Measurements from ENCODE around the gene ANGPTL8. TPM values are rescaled to one million over a fixed set of nuclear protein-coding genes. Genes with fewer than 3 reads are reported as not detected.

The ANGPTL8 gene
- total RNA-seq, 2 experiments from 2014 or later, result not detected

- Mint-ChIP-seq H3K4me1 (no peaks in the 10 kb centered on the region), H3K4me3 (no peak overlapping the region), H3K27ac (no peak overlapping the region), H3K36me3 (ENCODE audit: low read depth) (no peaks in the 10 kb centered on the region), H3K9me3 (peaks cover 3% of the 10 kb centered on the region), H3K27me3 (no peaks in the 10 kb centered on the region)
- ChIA-PET POLR2A (no interaction called here), CTCF (no interaction called here)
- DNase-seq, result no peak
Observed at GRCh38 chr19:11234486-11235075, 4.8 kb upstream of the ANGPTL8 start.

- H3K9me3 Mint-ChIP-seq, result peaks cover 3% of the 10 kb centered on the region
- no peak overlapping the region for H3K4me3 Mint-ChIP-seq
- no peaks in the 10 kb centered on the region for H3K27me3 Mint-ChIP-seq
- no peak for DNase-seq
- no peak overlapping the region for H3K27ac Mint-ChIP-seq
- ChIA-PET POLR2A (no interaction called here), CTCF (no interaction called here)
- H3K36me3 Mint-ChIP-seq (ENCODE audit: low read depth), result no peaks in the 10 kb centered on the region
- no peaks in the 10 kb centered on the region for H3K4me1 Mint-ChIP-seq
Observed at GRCh38 chr19:11236324-11237301, 2.8 kb upstream of the ANGPTL8 start.

GRCh38 chr19:11237321-11237720, 2.1 kb upstream of the ANGPTL8 start:
- POLR2A ChIA-PET, result no interaction called here
- DNase-seq, result no peak
- Mint-ChIP-seq H3K4me3 (no peak overlapping the region), H3K9me3 (peaks cover 3% of the 10 kb centered on the region), H3K4me1 (no peaks in the 10 kb centered on the region), H3K36me3 (ENCODE audit: low read depth) (no peaks in the 10 kb centered on the region), H3K27ac (no peak overlapping the region), H3K27me3 (peaks cover 4% of the 10 kb centered on the region)
- CTCF ChIA-PET, result no interaction called here

GRCh38 chr19:11238041-11238440, 1.4 kb upstream of the ANGPTL8 start:
- Mint-ChIP-seq H3K9me3 (peaks cover 3% of the 10 kb centered on the region), H3K27me3 (peaks cover 4% of the 10 kb centered on the region), H3K4me1 (no peaks in the 10 kb centered on the region), H3K27ac (no peak overlapping the region), H3K36me3 (ENCODE audit: low read depth) (no peaks in the 10 kb centered on the region), H3K4me3 (no peak overlapping the region)
- CTCF ChIA-PET, result no interaction called here
- DNase-seq, result no peak
- POLR2A ChIA-PET, result no interaction called here

GRCh38 chr19:11238781-11239376, 540 bp upstream of the ANGPTL8 start:
- no peak overlapping the region for H3K27ac Mint-ChIP-seq
- CTCF ChIA-PET, result no interaction called here
- H3K4me3 Mint-ChIP-seq, result no peak overlapping the region
- H3K36me3 Mint-ChIP-seq (ENCODE audit: low read depth), result no peaks in the 10 kb centered on the region
- POLR2A ChIA-PET, result no interaction called here
- no peak for DNase-seq
- H3K27me3 Mint-ChIP-seq, result peaks cover 9% of the 10 kb centered on the region
- peaks cover 3% of the 10 kb centered on the region for H3K9me3 Mint-ChIP-seq
- H3K4me1 Mint-ChIP-seq, result peaks cover 4% of the 10 kb centered on the region

GRCh38 chr19:11240008-11240444, 607 bp downstream of the ANGPTL8 start:
- POLR2A ChIA-PET, result no interaction called here
- Mint-ChIP-seq H3K36me3 (ENCODE audit: low read depth) (no peaks in the 10 kb centered on the region), H3K9me3 (peaks cover 3% of the 10 kb centered on the region), H3K27me3 (peaks cover 9% of the 10 kb centered on the region), H3K27ac (no peak overlapping the region), H3K4me3 (no peak overlapping the region), H3K4me1 (peaks cover 4% of the 10 kb centered on the region)
- no peak for DNase-seq
- CTCF ChIA-PET, result no interaction called here

GRCh38 chr19:11242025-11242424, 2.6 kb downstream of the ANGPTL8 start:
- ChIA-PET POLR2A (no interaction called here), CTCF (interaction anchor here (0.8 to 1.3 kb wide), 4 partner anchors 8 to 240 kb away, joined by 3 to 5 read pairs (median 3); partner anchors contain the start of gene SWSAP1)
- Mint-ChIP-seq H3K4me1 (peaks cover 4% of the 10 kb centered on the region), H3K27me3 (peaks cover 9% of the 10 kb centered on the region), H3K27ac (no peak overlapping the region), H3K4me3 (no peak overlapping the region), H3K9me3 (peaks cover 3% of the 10 kb centered on the region), H3K36me3 (ENCODE audit: low read depth) (no peaks in the 10 kb centered on the region)
- no peak for DNase-seq

- POLR2A ChIA-PET, result interaction anchor here (1.3 kb wide), 1 partner anchor 240 kb away, joined by 4 read pairs; no protein-coding TSS in a partner anchor
- Mint-ChIP-seq H3K9me3 (peaks cover 3% of the 10 kb centered on the region), H3K27me3 (peaks cover 9% of the 10 kb centered on the region), H3K4me1 (peaks cover 4% of the 10 kb centered on the region), H3K36me3 (ENCODE audit: low read depth) (no peaks in the 10 kb centered on the region), H3K4me3 (no peak overlapping the region), H3K27ac (no peak overlapping the region)
- peak; percentile 87 for DNase-seq
- CTCF ChIA-PET, result interaction anchor here (0.6 to 1.8 kb wide), 9 partner anchors 11 to 845 kb away, joined by 3 to 5 read pairs (median 4); partner anchors contain the start of gene SWSAP1
Observed at GRCh38 chr19:11242864-11243797, 3.7 kb downstream of the ANGPTL8 start.

GRCh38 chr19:11243798-11244169, 4.4 kb downstream of the ANGPTL8 start:
- ChIA-PET CTCF (interaction anchor here (0.7 to 1.8 kb wide), 5 partner anchors 11 to 846 kb away, joined by 3 to 5 read pairs (median 4); partner anchors contain the start of gene SWSAP1), POLR2A (interaction anchor here (1.3 kb wide), 1 partner anchor 239 kb away, joined by 4 read pairs; no protein-coding TSS in a partner anchor)
- Mint-ChIP-seq H3K4me3 (no peak overlapping the region), H3K36me3 (ENCODE audit: low read depth) (no peaks in the 10 kb centered on the region), H3K9me3 (no peaks in the 10 kb centered on the region), H3K27me3 (peaks cover 9% of the 10 kb centered on the region), H3K4me1 (peaks cover 4% of the 10 kb centered on the region), H3K27ac (no peak overlapping the region)
- DNase-seq, result no peak

- ChIA-PET CTCF (interaction anchor here (0.7 kb wide), 1 partner anchor 69 kb away, joined by 3 read pairs; no protein-coding TSS in a partner anchor), POLR2A (no interaction called here)
- Mint-ChIP-seq H3K27ac (no peak overlapping the region), H3K4me1 (peaks cover 4% of the 10 kb centered on the region), H3K4me3 (no peak overlapping the region), H3K36me3 (ENCODE audit: low read depth) (no peaks in the 10 kb centered on the region), H3K9me3 (no peaks in the 10 kb centered on the region), H3K27me3 (peaks cover 9% of the 10 kb centered on the region)
- no peak for DNase-seq
Observed at GRCh38 chr19:11244846-11245589, 5.6 kb downstream of the ANGPTL8 start.

- ChIA-PET CTCF (no interaction called here), POLR2A (no interaction called here)
- Mint-ChIP-seq H3K4me3 (no peak overlapping the region), H3K9me3 (no peaks in the 10 kb centered on the region), H3K27ac (no peak overlapping the region), H3K27me3 (peaks cover 7% of the 10 kb centered on the region), H3K36me3 (ENCODE audit: low read depth) (no peaks in the 10 kb centered on the region), H3K4me1 (peaks cover 4% of the 10 kb centered on the region)
- DNase-seq, result no peak
Observed at GRCh38 chr19:11246941-11247340, 7.5 kb downstream of the ANGPTL8 start.

GRCh38 chr19:11247391-11247790, 8.0 kb downstream of the ANGPTL8 start:
- peaks cover 4% of the 10 kb centered on the region for H3K4me1 Mint-ChIP-seq
- H3K4me3 Mint-ChIP-seq, result no peak overlapping the region
- H3K27ac Mint-ChIP-seq, result no peak overlapping the region
- peaks cover 5% of the 10 kb centered on the region for H3K27me3 Mint-ChIP-seq
- CTCF ChIA-PET, result no interaction called here
- POLR2A ChIA-PET, result no interaction called here
- H3K9me3 Mint-ChIP-seq, result no peaks in the 10 kb centered on the region
- H3K36me3 Mint-ChIP-seq (ENCODE audit: low read depth), result no peaks in the 10 kb centered on the region
- no peak for DNase-seq

Data from activated CD4-positive, alpha-beta memory T cell treated with anti-CD3 and anti-CD28 coated beads, Interleukin-2, amount 10 ng/mL, durations not matched to agents 7 days and 5 days (primary cell).